Measurements from ENCODE around the gene SLC9A9.
A peak's percentile ranks its signal among the peaks of the same experiment; 100 is the strongest.

The SLC9A9 gene

DNA sequence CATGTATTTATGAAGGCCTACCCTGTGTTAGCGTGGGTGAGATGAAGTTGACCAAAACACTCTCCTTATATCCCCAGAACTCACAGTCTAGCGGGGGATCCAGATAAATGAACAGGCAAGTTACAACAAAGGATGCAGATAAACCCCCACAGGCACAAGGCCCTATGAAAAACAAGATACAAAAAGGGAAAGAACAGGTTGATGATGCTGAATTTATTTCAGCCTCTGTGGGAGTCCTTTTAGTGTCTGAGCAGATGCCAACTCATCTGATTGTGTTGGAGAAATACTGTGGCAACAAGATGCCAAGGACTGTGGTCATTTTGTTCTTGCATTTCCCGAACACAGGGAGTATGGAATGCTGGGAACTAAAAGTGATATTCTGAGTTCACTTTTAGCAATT lies 428.7 kb downstream of the SLC9A9 start:
- Histone ChIP-seq H3K4me3 (ENCODE audit: low read depth in 1 of 2, low read length in 2 of 2) (no peak overlapping the region), H2AFZ (ENCODE audit: low read depth, low read length) (no peak overlapping the region), H3K27ac (ENCODE audit: low read length) (no peak overlapping the region), H3K9me3 (ENCODE audit: insufficient read depth, low read length, severe bottlenecking) (peaks cover 5% of the 10 kb centered on the region), H3K79me2 (ENCODE audit: insufficient read depth, low read length) (no peaks in the 10 kb centered on the region), H3K4me1 (ENCODE audit: insufficient read depth, low read length) (peaks cover 41% of the 10 kb centered on the region), H3K27me3 (ENCODE audit: insufficient read depth, low read length, poor library complexity) (no peaks in the 10 kb centered on the region), H3K4me2 (ENCODE audit: insufficient read depth, low read length) (no peak overlapping the region), H4K20me1 (ENCODE audit: insufficient read depth, low read length) (no peaks in the 10 kb centered on the region), H3K9ac (ENCODE audit: low read depth, low read length) (no peak overlapping the region), H3K36me3 (ENCODE audit: insufficient read depth, low read length) (no peaks in the 10 kb centered on the region)
- DNase-seq: no peak
- TF ChIP-seq EZH2 (IDR thresholded peaks at IDR 0.05; ENCODE audit: borderline replicate concordance, low read depth, low read length, severe bottlenecking): no peak
- TF ChIP-seq, protein P1, sequence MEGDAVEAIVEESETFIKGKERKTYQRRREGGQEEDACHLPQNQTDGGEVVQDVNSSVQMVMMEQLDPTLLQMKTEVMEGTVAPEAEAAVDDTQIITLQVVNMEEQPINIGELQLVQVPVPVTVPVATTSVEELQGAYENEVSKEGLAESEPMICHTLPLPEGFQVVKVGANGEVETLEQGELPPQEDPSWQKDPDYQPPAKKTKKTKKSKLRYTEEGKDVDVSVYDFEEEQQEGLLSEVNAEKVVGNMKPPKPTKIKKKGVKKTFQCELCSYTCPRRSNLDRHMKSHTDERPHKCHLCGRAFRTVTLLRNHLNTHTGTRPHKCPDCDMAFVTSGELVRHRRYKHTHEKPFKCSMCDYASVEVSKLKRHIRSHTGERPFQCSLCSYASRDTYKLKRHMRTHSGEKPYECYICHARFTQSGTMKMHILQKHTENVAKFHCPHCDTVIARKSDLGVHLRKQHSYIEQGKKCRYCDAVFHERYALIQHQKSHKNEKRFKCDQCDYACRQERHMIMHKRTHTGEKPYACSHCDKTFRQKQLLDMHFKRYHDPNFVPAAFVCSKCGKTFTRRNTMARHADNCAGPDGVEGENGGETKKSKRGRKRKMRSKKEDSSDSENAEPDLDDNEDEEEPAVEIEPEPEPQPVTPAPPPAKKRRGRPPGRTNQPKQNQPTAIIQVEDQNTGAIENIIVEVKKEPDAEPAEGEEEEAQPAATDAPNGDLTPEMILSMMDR (IDR thresholded peaks at IDR 0.05; ENCODE audit: borderline replicate concordance, extremely low read depth, low read length, poor library complexity, severe bottlenecking): no peak
- no peak for ATAC-seq (ENCODE audit: insufficient read depth, low read depth)

DNA sequence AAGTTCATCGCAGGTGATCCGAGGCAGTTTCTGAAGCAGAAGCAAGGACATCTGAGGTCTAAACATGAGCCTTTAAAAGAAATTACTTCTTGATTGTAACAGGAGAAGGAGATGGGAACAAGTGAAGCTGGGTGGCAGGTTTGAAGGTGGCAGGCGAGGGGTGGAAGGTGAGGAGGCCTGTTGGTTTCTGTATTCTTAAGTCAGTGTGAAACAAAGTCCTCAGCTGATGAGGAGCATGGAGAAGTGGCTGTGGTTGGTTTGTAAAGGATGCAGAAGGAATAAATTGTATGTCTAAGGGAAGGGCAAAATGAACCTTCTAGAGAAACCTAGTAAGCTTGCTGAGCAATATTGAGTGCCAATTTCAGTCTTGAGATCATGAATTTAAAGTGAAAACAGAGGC lies 429.9 kb downstream of the SLC9A9 start:
- H3K27ac ChIP-seq (ENCODE audit: low read length): no peak overlapping the region
- peaks cover 5% of the 10 kb centered on the region for H3K9me3 ChIP-seq (ENCODE audit: insufficient read depth, low read length, severe bottlenecking)
- H3K4me3 ChIP-seq (ENCODE audit: low read depth in 1 of 2, low read length in 2 of 2): no peak overlapping the region
- H3K4me1 ChIP-seq (ENCODE audit: insufficient read depth, low read length): peaks cover 41% of the 10 kb centered on the region
- H3K79me2 ChIP-seq (ENCODE audit: insufficient read depth, low read length): no peaks in the 10 kb centered on the region
- TF ChIP-seq EZH2 (IDR thresholded peaks at IDR 0.05; ENCODE audit: borderline replicate concordance, low read depth, low read length, severe bottlenecking): no peak
- TF ChIP-seq, protein P1 (IDR thresholded peaks at IDR 0.05; ENCODE audit: borderline replicate concordance, extremely low read depth, low read length, poor library complexity, severe bottlenecking): no peak
- H2AFZ ChIP-seq (ENCODE audit: low read depth, low read length): no peak overlapping the region; the same call in 1 of the 2 replicates
- H3K9ac ChIP-seq (ENCODE audit: low read depth, low read length): no peak overlapping the region
- H3K4me2 ChIP-seq (ENCODE audit: insufficient read depth, low read length): no peak overlapping the region
- H3K27me3 ChIP-seq (ENCODE audit: insufficient read depth, low read length, poor library complexity): no peaks in the 10 kb centered on the region
- H3K36me3 ChIP-seq (ENCODE audit: insufficient read depth, low read length): no peaks in the 10 kb centered on the region
- no peaks in the 10 kb centered on the region for H4K20me1 ChIP-seq (ENCODE audit: insufficient read depth, low read length)
- DNase-seq (no peak), ATAC-seq (ENCODE audit: insufficient read depth, low read depth) (no peak)

DNA sequence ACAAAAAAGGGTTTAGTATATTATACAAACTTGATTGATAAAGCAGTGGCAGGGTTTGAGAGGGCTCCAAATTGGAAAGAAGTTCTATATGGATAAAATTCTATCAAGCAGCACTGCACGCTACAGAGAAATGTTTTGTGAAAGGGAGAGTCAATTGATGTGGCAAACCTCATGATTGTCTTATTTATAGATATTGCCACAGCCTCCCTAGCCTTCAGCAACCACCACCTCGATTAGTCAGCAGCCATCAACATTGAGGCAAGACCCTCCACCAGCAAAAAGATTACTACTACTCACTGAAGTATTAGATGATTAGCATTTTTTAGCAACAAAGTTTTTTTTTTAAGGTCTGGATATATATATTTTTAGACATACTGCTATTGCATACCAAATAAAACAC lies 432.0 kb downstream of the SLC9A9 start:
- no peaks in the 10 kb centered on the region for H3K36me3 ChIP-seq (ENCODE audit: insufficient read depth, low read length)
- peak; percentile 40 for DNase-seq
- no peaks in the 10 kb centered on the region for H4K20me1 ChIP-seq (ENCODE audit: insufficient read depth, low read length)
- peak overlapping the region; percentile 82 for H3K27ac ChIP-seq (ENCODE audit: low read length)
- H3K9me3 ChIP-seq (ENCODE audit: insufficient read depth, low read length, severe bottlenecking): peaks cover 5% of the 10 kb centered on the region
- H2AFZ ChIP-seq (ENCODE audit: low read depth, low read length): no peak overlapping the region
- no peak for TF ChIP-seq EZH2 (IDR thresholded peaks at IDR 0.05; ENCODE audit: borderline replicate concordance, low read depth, low read length, severe bottlenecking)
- TF ChIP-seq, protein P1 (IDR thresholded peaks at IDR 0.05; ENCODE audit: borderline replicate concordance, extremely low read depth, low read length, poor library complexity, severe bottlenecking): no peak
- no peaks in the 10 kb centered on the region for H3K27me3 ChIP-seq (ENCODE audit: insufficient read depth, low read length, poor library complexity)
- ATAC-seq (ENCODE audit: insufficient read depth, low read depth): peak; percentile 49
- peaks cover 54% of the 10 kb centered on the region for H3K4me1 ChIP-seq (ENCODE audit: insufficient read depth, low read length)
- no peak overlapping the region for H3K9ac ChIP-seq (ENCODE audit: low read depth, low read length)
- no peak overlapping the region for H3K4me2 ChIP-seq (ENCODE audit: insufficient read depth, low read length)
- H3K4me3 ChIP-seq (ENCODE audit: low read depth in 1 of 2, low read length in 2 of 2): no peak overlapping the region
- no peaks in the 10 kb centered on the region for H3K79me2 ChIP-seq (ENCODE audit: insufficient read depth, low read length)

All from DND-41 (cell line).